ENCODE measurements around the gene VAMP3.

Gene VAMP3

GRCh38 chr1:7824701-7825100 lies 53.6 kb downstream of the VAMP3 start:
- DNase-seq: no peak

GRCh38 chr1:7826363-7826762 lies 55.3 kb downstream of the VAMP3 start:
- no peak for DNase-seq

GRCh38 chr1:7827126-7827955 lies 56.2 kb downstream of the VAMP3 start:
- peak; percentile 36 for DNase-seq
